Osteoblast (primary cell): ENCODE data around the gene TPST2. TPM values are rescaled to one million over a fixed set of nuclear protein-coding genes. Genes with fewer than 3 reads are reported as not detected.
A peak's percentile ranks its signal among the peaks of the same experiment; 100 is the strongest.

Source experiments
- DNase-seq: peaks from one replicate; pipeline ENCODE4 v3.0.0; 2011; ENCODE audit warnings: low spot score, mixed read lengths; ENCODE audit not compliant: insufficient read length; ENCODE audit errors: missing footprints
- H2AFZ ChIP-seq: 2 replicates; pipeline ENCODE4 v1.6.0; 2011; ENCODE audit warnings: mild to moderate bottlenecking, low read length
- H3K27ac ChIP-seq: 2 replicates; pipeline ENCODE4 v1.5.1; 2011; ENCODE audit warnings: mild to moderate bottlenecking, low read depth, low read length, moderate library complexity
- H3K27me3 ChIP-seq: 2 replicates; pipeline ENCODE4 v1.6.0; 2012; ENCODE audit warnings: mild to moderate bottlenecking, control low read depth, inconsistent platforms, low read length, moderate library complexity; ENCODE audit not compliant: insufficient read depth
- H3K36me3 ChIP-seq: 2 replicates; pipeline ENCODE4 v1.5.1; 2011; ENCODE audit warnings: mild to moderate bottlenecking, low read length, control low read depth, moderate library complexity; ENCODE audit not compliant: insufficient read depth
- H3K4me1 ChIP-seq: 2 replicates; pipeline ENCODE4 v1.5.1; 2011; ENCODE audit warnings: mild to moderate bottlenecking, low read length, control low read depth, moderate library complexity; ENCODE audit not compliant: insufficient read depth
- H3K4me2 ChIP-seq: 2 replicates; pipeline ENCODE4 v1.6.0; 2011; ENCODE audit warnings: mild to moderate bottlenecking, low read length; ENCODE audit not compliant: insufficient read depth
- H3K4me3 ChIP-seq: fragments of 200-600 bp; sonication (generic); 3 replicates; pipeline ENCODE4 v1.5.1; 2012; ENCODE audit warnings: mild to moderate bottlenecking, low read length, inconsistent platforms; ENCODE audit not compliant: insufficient read depth
- H3K79me2 ChIP-seq: 2 replicates; pipeline ENCODE4 v1.6.0; 2012; ENCODE audit warnings: mild to moderate bottlenecking, low read length, control low read depth, inconsistent platforms; ENCODE audit not compliant: insufficient read depth
- H3K9me3 ChIP-seq: 2 replicates; pipeline ENCODE4 v1.5.1; 2011; ENCODE audit warnings: low read depth, low read length, control low read depth
- H4K20me1 ChIP-seq: 2 replicates; pipeline ENCODE4 v1.6.0; 2012; ENCODE audit warnings: mild to moderate bottlenecking, low read length, control low read depth; ENCODE audit not compliant: insufficient read depth
- total RNA-seq: library from RNA; depleted of rRNA; stranded (reverse); fragments of >200 nt; gene quantifications from 2 replicates; pipeline ENCODE4 v1.2.3, GENCODE V29; 2012
- TF ChIP-seq, protein P1 (sequence below): IDR thresholded peaks from 2 replicates; pipeline ENCODE4 v1.5.1; 2011; ENCODE audit warnings: mild to moderate bottlenecking, low read depth, low read length, moderate library complexity; ENCODE audit errors: extremely low read depth

TPST2 gene
- total RNA-seq, 1 donor = 98.4 TPM

DNA sequence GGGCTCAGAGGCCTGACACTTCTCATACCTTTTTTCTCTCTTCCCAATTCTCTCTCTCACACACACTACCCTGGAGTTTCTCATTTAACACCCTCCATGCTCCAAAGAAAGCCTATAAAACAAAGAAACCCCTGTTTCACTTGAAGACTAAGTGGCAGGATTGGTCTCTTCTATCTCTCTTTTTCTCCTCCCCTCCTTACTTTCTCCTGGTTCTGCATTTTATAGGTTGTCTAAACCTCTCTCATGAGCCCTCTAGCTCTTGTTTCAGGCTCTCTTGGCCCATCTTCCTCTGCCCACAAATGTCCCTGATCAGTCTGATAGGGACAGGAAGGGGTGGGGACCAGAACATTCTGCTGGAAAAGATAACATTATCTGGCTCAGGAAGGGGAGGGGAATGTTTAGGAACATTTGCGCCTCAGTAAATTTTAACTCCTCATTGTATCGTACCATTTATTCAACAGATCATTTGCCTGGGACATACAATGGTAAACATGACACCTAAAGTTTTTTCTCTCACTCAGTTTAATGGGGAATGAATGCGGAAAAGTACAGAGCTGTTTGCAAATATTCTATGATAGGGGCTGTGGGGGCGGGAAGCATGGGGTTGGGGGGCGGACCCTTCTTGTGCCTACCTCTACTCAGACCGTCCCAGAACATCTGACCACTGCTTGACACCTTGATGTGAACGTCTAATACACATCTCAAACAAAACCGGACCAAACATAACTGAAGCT lies 42.7 kb upstream of the TPST2 start:
- Histone ChIP-seq H4K20me1 (no peaks in the 10 kb centered on the region), H3K4me1 (no peaks in the 10 kb centered on the region), H2AFZ (no peak overlapping the region), H3K4me2 (no peak overlapping the region), H3K36me3 (no peaks in the 10 kb centered on the region), H3K9me3 (no peaks in the 10 kb centered on the region), H3K27ac (no peak overlapping the region), H3K4me3 (no peak overlapping the region), H3K79me2 (no peaks in the 10 kb centered on the region), H3K27me3 (peaks cover 3% of the 10 kb centered on the region)
- TF ChIP-seq, protein P1, sequence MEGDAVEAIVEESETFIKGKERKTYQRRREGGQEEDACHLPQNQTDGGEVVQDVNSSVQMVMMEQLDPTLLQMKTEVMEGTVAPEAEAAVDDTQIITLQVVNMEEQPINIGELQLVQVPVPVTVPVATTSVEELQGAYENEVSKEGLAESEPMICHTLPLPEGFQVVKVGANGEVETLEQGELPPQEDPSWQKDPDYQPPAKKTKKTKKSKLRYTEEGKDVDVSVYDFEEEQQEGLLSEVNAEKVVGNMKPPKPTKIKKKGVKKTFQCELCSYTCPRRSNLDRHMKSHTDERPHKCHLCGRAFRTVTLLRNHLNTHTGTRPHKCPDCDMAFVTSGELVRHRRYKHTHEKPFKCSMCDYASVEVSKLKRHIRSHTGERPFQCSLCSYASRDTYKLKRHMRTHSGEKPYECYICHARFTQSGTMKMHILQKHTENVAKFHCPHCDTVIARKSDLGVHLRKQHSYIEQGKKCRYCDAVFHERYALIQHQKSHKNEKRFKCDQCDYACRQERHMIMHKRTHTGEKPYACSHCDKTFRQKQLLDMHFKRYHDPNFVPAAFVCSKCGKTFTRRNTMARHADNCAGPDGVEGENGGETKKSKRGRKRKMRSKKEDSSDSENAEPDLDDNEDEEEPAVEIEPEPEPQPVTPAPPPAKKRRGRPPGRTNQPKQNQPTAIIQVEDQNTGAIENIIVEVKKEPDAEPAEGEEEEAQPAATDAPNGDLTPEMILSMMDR = no peak
- peak; percentile 29 for DNase-seq

DNA sequence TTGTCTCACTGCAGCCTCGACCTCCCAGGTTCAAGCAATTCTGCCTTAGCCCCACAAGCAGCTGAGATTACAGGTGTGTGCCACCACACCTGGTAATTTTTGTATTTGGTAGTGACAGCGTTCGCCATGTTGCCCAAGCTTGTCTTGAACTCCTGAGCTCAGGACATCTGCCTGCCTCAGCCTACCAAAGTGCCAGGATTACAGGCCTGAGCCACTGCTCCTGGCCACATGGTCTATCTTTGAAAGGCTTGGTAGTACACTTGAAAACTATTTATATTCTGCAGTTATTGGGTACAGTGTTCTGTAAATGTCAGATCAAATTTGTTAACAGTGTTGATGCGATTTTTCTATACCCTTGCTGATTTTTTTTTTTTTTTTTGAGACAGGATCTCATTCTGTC lies 41.4 kb upstream of the TPST2 start:
- TF ChIP-seq, protein P1 = no peak
- DNase-seq = no peak

GRCh38 chr22:26629988-26630761 lies 40.2 kb upstream of the TPST2 start:
- TF ChIP-seq, protein P1 = no peak
- Histone ChIP-seq H3K79me2 (no peaks in the 10 kb centered on the region), H3K4me2 (no peak overlapping the region), H3K9me3 (no peaks in the 10 kb centered on the region), H3K4me1 (no peaks in the 10 kb centered on the region), H2AFZ (no peak overlapping the region), H3K27ac (no peak overlapping the region), H3K4me3 (no peak overlapping the region), H4K20me1 (no peaks in the 10 kb centered on the region), H3K27me3 (peaks cover 10% of the 10 kb centered on the region), H3K36me3 (no peaks in the 10 kb centered on the region)
- no peak for DNase-seq

More for the DNA sequence above, 41.4 kb upstream of the TPST2 start:
- Histone ChIP-seq H3K4me2 (no peak overlapping the region), H2AFZ (no peak overlapping the region), H3K36me3 (no peaks in the 10 kb centered on the region), H3K9me3 (no peaks in the 10 kb centered on the region), H3K4me1 (no peaks in the 10 kb centered on the region), H3K27me3 (peaks cover 10% of the 10 kb centered on the region), H4K20me1 (no peaks in the 10 kb centered on the region), H3K79me2 (no peaks in the 10 kb centered on the region), H3K4me3 (no peak overlapping the region), H3K27ac (no peak overlapping the region)

DNA sequence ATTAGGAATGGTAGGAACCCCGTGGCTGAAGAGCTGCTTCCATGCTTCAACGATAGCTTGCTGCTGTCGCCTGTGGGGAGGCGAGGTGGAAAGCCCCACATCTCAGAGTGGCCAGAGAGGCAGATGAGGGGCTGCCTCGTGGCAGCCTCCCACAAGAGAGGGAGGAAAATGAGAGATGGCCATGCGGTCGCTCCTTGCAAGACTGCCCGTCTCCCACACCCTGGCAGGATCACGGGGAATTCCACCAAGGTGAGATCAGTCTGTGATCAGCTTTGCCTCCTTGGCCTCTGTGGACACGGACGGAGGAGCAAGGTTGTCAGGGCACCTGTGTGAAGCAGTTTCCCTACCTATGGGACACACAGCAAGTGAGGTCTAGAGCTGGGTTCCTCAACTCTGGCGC lies 34.9 kb upstream of the TPST2 start:
- no peak overlapping the region for H3K4me2 ChIP-seq
- H3K4me3 ChIP-seq = no peak overlapping the region
- H2AFZ ChIP-seq = no peak overlapping the region
- H3K27ac ChIP-seq = no peak overlapping the region
- DNase-seq = peak; percentile 63
- H4K20me1 ChIP-seq = no peaks in the 10 kb centered on the region
- no peaks in the 10 kb centered on the region for H3K36me3 ChIP-seq
- TF ChIP-seq, protein P1 = no peak
- H3K9me3 ChIP-seq = no peaks in the 10 kb centered on the region
- peaks cover 18% of the 10 kb centered on the region for H3K27me3 ChIP-seq
- no peaks in the 10 kb centered on the region for H3K79me2 ChIP-seq
- no peaks in the 10 kb centered on the region for H3K4me1 ChIP-seq
